Hepatocyte (in vitro differentiated cells): Measurements from ENCODE around the gene TMEM258.

Experiments used
- EZH2 ChIP-seq: fragments of 200-600 bp; sonication (generic); IDR thresholded peaks from 2 replicates; pipeline ENCODE4 v1.6.1; 2016; ENCODE audit warnings: antibody characterized with exemption, mild to moderate bottlenecking, borderline replicate concordance
- EZH2phosphoT487 ChIP-seq: fragments of 200-600 bp; sonication (generic); IDR thresholded peaks from one replicate; pipeline ENCODE4 v1.6.1; 2018; ENCODE audit warnings: antibody characterized with exemption, mild to moderate bottlenecking, low read depth, moderate library complexity; ENCODE audit not compliant: unreplicated experiment, severe bottlenecking
- TF ChIP-seq, protein P1 (sequence below): fragments of 200-600 bp; sonication (generic); IDR thresholded peaks from 2 replicates; pipeline ENCODE4 v1.5.1; 2016; ENCODE audit warnings: antibody characterized with exemption, mild to moderate bottlenecking; ENCODE audit not compliant: poor library complexity

DNA sequence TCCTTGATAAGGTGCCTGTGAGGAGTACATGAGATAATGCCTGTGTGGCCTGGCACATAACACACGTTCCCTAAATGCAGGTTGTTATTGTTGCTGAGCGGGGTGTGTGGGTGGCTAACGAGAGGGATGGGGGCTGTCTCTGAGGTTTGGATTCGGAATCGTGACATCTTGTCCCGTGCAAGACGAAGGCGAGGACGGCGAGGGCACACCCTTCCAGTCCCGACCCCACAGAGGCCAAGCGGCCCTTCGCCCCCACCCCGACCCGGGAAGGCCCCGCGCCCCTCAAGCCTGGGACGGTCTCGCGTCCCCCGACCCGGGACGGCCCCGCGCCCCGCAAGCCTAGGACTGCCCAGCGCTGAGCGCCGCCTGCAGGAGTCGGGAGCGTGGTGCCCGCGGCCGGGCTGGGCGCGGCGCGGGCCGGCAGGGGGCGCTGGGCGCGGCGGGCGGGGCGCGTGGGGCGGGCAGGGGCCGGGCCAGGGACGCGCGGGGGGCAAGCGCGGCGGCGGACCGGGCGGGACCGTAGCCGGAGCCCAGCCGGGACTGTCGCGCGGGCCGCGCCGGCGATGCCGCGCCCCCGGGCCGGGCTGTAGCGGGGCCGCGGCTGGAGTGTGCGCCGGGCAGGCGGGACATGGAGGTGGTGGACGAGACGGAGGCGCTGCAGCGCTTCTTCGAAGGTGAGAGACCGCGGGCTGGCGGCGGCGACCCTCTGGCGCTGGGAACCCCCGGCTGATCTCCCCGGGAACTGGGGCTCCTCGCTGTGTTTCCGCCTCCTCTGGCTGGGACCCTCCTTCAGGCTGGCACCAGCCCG is 40.1 kb downstream of the TMEM258 start, which contains the start of gene MYRF:
- TF ChIP-seq, protein P1, sequence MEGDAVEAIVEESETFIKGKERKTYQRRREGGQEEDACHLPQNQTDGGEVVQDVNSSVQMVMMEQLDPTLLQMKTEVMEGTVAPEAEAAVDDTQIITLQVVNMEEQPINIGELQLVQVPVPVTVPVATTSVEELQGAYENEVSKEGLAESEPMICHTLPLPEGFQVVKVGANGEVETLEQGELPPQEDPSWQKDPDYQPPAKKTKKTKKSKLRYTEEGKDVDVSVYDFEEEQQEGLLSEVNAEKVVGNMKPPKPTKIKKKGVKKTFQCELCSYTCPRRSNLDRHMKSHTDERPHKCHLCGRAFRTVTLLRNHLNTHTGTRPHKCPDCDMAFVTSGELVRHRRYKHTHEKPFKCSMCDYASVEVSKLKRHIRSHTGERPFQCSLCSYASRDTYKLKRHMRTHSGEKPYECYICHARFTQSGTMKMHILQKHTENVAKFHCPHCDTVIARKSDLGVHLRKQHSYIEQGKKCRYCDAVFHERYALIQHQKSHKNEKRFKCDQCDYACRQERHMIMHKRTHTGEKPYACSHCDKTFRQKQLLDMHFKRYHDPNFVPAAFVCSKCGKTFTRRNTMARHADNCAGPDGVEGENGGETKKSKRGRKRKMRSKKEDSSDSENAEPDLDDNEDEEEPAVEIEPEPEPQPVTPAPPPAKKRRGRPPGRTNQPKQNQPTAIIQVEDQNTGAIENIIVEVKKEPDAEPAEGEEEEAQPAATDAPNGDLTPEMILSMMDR, result peak; percentile 59
- TF ChIP-seq EZH2phosphoT487 (no peak), EZH2 (no peak)
